ENCODE measurements around the gene MEF2C. TPM values are rescaled to one million over a fixed set of nuclear protein-coding genes. Genes with fewer than 3 reads are reported as not detected.

MEF2C gene
- total RNA-seq, 1 donor from 2014 or later, result 4.5 TPM

DNA sequence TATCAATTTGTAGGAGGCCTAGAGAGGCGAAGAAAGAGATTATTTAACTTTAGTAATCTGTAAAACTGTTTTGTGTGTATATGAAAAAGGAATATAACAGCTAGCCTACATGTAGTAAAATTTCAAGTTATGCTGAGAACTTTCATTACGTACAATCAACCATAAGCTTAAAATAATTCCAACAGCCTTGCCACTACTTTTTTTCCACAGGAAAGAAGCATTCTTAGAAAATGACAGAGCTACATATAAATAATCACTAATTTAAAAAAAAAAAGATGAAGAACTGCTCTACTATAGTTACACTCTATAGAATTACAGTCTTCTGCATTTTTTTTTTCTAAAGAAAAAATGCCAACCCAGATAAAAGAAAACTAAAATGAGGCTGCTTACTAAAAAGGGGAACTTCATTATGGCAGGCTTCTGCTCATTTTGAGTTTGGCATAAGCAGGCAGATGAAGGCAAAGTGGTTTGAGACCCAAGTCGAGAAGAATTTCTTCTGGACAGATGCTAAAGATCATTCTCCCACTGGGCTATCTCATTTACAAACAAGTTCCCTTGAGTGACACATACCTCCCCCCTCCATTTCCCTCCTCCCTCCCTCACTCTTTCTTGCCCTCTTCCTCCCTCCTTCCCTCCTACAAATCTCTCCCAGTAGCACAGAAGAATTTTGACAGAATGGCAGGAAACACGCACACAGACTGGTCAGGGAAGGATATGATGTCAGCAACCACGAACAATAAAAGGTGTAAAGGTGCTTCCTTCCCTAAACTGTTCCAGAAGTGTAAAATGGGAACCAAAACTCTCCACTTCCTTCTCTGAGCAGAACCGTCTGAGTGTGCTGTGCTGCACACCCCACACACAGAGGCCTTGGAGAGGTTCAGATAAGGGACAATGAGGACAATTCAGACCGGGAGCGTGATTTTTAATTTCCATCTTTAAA is 56.1 kb downstream of the MEF2C start:
- ATAC-seq, result peak; percentile 81

DNA sequence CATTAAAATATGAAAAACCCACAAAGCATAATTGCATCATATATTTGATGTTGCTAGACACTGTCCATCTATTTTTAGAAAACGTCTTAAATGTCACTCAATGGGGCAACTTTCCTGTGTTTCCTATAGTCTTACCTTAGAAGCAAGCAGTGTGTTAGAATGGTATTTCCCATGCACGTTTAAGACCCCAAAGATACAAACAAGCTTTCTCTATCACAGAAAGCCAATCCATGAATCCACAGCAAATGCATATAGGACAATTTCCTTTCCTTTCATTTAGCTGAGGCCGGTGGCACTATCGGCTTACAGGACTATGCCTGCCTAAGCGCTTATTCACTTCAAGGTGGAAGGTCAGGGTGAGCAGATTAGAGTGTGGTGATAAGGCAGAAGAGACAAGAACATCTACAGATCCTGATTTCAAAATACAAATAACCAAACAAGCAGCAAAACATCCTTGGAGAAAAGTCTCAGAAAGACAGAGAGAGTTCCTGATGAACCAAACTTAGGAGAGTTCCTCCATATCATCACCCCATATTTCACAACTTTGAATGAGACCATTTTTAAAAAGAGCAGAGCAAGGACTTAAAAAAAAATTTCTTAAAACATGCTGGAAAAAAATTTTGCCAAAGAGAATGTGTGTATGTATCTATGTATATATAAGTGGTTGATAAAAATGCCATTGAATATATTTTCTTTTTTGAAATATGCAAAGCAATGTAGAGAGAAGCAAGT is 57.2 kb downstream of the MEF2C start:
- no peak for ATAC-seq

DNA sequence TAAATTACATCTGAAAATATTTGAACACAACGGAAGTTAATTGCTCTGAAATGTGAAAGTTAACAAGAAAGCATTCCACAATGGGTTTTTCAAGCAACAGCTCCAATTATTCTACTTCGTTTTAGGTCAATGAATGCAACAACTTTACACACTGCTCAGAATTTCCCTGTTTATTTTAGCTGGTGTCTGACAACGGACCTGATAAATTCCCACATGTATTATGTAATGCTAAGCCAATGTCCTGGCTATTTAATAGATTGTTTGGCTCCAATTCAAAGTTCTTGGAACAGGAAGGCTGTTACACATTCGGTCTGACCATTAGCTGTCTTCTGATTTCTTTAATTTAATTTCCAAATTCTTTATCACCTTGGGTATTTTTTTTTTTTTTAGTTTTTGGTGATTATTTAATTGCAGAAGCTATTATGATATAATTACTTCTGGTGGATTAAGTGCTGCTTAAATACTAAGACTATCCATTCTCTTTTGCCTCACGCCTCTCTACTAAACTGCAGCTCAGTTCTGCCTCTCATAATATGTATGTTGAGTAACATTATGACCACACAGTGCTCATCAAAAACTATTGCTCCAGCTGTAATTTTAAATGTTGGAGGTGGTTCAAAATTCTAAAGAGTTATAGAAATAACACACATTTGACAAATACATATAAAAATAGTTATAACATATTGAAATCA is 57.9 kb downstream of the MEF2C start:
- no peak for ATAC-seq

DNA sequence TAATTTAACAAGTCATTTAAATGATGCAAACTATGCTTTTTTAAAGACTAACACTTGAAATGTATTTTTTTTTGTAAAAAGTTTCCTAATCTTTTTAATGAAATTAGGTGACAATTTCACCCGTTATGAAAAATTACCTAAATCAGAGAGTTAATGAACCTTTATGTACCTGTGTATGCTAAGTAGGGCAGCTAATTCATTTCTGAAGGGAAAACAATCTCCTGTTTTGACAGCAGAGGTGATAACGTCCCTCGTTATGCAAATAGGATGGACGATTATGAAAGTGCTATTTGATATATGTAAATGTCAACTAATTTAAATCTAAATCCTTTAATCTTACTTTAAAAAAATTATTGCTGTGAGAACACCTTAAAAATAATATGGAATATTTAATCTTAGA is 58.8 kb downstream of the MEF2C start:
- no peak for ATAC-seq

DNA sequence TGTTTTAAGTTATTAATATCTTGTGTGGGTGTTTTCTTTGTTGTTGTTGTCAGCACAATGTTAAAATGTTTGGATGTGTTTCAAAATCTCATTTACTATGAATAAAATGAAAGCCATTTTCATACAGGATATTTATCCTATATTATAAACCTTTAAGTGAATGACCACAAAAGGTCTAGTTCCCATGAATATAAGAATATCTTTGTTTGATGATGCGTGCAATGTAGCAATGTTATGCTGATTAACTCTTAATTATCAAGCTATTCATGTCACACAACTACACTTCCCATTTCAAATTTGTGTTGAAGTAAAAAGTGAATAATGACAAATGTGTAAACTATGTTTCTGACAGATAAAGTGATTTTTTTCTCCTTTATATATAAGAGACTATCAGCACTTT is 59.8 kb downstream of the MEF2C start:
- no peak for ATAC-seq

DNA sequence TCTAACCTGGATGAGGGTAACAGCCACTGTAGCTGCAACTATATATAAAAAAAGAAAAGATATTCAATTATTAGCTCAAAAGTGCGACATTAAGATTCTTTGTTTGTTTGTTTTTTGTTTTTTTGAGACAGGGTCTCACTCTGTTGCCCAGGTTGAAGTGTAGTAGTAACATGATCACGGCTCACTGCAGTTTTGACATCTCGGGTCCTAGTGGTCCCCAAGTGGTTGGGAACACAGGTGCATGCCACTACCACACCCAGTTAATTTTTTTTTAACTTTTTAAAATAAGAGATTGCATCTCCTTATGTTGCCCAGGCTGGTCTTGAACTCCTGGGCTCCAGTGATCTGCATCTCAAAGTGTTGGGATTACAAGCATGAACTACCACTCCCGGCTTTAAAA is 61.8 kb downstream of the MEF2C start:
- no peak for ATAC-seq

DNA sequence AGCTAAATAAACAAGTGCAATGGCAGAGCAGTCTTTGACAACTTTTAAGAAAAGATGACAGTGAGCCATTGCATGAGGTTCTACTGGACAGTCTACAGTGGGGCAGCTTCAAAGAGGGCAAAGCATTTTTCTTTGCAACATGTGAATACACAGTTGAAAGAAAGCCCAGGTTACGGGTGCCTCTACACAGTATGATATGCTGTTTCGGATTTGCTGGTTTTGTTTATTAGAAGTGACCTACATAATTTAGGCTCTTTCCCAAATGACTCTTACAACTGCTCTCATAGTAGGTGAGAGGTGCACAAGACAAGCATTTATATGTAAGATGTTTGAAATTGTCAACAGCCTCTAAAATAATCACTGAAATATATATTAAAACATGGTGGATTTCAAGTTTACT is 62.4 kb downstream of the MEF2C start:
- ATAC-seq, result no peak

DNA sequence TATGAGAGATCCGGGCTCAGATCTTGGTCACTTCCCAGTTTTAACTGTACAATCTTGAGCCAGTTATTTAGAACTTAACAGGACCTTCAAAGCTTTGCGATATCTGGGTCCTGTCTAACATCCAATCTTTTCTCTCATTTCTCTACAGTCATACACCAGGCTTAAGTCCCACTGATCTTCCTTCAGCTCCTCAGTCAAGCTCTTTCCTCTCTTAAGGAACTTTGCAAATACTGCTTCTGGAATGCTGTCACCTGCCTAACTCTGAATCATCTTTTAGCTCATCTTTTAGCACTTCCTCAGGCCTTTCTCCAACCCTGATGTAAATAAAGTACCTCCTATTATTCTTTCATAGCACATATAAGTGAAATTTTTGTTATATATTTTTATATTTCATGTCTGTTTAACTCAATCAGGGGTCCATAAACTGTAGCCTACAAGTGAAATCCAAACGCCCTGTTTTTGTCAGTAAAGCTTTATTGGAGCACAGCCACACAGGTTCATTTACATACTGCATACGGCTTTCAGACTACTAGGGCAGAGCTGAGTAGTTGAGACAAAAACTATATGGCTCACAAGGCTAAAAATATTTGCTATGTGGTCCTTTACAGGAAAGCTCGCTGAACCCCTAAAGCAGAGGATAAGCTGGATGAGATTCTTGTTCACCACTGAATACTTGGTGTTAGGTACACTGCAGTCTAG is 63.5 kb downstream of the MEF2C start:
- ATAC-seq, result no peak

DNA sequence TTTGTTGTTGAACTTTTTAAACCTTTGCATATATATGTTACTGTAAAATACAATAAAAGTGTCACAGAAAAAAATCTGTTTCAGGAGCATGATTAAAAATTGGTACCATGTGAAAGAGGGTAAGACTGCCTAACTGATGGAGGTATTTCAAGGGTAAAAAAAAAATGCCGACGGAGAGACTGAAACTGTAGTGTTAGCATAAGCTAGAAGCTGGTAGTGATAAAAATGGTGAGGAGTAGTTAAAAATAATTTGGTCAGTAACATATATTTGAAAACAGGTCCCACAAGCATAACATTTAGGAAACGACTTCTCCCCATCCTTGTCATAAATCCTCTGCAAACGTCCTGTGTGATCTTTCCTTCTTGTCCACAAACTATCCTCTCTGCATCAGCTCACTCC is 64.7 kb downstream of the MEF2C start:
- no peak for ATAC-seq

DNA sequence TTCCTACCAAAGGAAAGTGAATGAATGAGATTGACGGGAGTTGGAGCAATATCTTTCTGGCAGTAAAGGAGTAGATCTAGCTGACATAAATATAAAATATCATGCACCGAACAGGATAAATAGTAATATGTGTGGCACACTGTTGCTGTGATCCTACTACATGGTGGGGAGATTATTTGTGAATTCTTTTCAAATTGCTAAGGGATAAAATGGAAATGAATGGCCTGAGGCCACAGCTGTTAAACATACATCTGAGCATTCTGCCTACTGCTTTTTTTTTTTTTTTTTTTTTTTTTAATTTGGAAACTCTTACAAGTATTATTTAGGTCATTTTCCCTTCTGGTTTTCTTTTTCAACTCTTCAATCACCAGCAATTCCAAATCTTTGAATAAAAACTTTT is 66.8 kb downstream of the MEF2C start:
- no peak for ATAC-seq

DNA sequence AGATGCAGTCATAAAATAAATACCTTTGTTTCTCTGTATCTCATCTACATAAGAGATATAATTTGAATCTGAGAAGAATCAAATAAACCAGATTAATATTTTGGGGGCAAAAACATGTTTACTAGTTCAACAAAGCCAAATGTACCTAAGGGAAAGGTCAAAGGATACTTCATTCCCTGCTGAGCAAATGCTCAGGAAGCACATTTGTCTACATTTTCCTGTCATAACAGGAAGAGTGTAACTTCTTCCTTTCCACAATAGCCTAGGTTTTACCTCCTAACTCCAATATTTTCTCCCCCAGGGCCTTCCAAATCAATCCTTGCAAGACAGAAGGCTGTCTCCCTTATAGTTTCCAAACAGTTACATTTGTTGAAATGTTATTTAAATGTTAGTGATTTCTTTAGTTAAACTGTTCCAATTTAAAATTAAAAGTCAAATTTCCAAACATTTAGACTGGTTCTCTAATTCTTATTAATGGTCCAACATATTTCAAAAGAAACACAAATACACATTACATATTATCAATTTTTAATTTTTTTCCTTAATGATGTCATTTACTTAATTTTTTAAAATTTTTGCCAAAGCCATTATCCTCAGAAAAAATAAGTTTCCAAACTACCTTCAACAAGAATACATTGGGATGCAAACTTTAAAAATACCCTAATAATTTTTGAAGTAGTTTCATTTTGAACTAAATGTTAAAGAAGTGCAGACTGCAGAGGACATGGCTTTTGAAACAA is 67.8 kb downstream of the MEF2C start:
- no peak for ATAC-seq

DNA sequence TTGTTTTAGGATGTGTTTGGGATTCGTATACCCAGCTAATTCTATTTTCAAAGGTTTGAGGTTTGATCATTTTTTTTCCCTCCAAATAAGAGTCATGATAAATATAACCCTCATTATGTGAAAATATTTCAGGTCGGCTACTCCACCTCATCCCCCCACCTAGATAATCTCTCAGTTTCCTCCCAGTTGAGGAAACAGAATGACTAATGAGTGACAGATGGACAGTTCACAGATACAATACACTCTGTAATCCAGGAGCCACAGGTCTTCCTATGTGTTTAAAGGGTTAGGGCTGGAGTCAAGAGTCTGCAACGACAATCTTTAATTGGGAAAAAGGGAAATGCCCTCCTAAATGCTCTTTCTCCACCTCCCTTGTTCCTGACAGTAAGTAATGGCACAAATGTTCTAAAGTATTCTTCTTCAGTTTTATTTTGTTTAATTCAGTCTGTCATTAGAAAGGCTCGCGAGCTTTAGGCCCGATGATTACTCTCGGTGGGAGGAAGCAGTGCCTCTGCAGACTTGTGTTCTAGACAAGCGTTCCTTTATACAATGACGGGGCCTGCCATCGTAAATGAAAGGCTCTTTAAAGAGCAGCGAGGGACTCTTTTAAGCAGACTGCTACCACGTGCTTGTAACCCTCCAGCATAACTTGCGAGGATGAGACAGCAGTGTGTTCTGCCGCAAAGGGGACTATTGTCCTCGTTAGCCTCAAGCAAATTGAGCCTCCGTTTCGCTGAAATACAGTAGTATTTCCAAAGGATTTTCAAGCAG is 69.0 kb downstream of the MEF2C start:
- no peak for ATAC-seq

DNA sequence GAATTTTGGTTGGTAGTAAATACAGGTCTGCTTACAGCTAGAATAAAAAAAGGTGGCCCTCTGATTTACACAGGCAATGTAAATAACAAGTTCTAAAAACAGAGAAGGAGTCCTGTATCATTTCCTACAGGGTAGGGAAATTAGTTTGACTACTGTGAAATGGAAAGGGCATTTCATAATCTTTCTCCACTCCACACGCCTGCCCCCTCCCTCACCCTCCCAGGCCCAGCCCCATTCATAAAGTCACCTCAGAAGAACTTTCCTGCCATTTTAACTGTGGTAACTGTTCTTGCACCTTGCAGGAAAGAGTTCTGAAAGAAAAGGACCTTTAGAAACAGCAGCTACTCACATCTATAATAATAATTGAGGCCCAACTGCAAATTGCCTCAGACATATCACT is 69.7 kb downstream of the MEF2C start:
- no peak for ATAC-seq

DNA sequence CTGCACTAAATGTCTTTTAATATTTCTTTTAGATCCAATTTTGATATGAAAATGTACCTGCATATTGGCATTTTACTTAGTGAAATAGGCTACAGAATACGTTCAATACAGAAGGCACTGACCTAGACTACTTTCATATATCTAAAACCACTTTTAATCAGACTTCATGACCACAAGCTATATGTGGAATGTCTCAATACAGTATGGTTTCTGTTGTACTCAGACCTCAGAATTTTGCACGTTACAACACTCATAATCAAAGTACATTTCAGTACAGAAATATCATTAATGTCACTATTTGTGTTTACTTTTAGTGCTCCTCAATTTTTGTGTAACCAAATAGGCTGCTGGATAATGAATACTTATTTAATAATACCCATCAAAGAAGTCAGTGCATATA is 74.8 kb downstream of the MEF2C start:
- ATAC-seq, result no peak

DNA sequence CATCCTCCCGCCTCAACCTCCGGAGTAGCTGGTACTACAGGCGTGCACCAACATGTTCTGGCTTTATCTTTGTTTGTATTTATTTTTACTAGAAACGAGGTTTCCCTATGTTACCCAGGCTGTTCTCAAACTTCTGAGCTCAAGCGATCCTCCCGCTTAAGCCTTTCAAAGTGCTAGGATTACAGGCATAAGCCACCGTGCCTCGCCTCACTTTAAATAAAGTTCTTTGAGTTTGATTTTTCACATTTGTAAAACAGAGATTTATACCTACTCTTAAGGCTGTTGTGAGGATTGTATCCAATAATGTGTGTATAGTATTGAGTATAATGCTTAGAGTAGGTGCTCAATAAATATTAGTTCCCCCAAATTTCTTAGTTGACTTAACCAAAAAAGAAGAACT is 75.7 kb downstream of the MEF2C start:
- no peak for ATAC-seq

DNA sequence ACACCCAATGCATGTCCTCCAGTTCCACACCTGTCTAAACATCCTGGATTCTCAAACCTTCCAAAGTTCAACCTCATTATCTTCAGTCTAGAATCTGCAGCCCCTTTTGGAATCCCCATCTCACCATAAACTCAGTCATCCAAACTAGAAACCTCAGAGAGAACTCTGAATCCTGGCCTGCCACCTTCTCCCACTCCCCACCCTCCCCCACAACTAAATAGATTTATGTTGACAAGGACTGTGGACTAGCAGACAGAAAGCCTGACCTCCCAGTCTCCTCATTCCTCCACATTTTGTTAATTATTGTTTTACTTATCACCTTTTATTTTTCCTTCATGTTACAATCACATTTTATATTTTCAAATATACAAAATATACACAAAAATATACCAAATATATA is 76.6 kb downstream of the MEF2C start:
- no peak for ATAC-seq

DNA sequence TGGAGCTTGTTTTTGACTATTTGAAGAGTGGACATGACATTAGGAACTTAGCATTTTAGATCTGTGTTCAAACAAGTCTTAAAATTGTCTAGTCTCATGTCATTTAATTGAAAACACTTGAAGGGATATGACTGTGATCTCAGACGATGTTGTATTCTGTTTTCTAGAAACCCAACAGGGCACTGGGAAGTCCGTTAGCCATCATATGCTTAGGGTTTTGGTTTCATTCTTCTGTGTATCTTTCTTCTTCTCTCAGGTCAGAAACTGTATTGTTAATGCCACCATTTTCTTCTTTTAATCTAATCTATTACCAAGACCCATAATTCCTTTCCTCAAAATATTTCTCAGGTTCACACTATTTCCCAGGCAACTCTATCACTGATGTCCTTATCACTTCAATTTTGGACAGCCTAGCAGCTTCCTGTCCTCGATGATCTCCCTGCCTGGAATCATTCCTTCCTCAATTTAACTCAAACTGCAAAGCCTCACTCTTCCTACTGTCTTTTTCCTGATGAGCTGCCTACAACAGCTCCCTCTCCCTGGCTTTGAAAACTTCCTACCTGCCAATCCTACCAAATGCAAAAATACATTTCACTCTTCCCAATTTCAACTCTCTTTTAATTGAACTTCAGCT is 77.7 kb downstream of the MEF2C start:
- ATAC-seq, result no peak

DNA sequence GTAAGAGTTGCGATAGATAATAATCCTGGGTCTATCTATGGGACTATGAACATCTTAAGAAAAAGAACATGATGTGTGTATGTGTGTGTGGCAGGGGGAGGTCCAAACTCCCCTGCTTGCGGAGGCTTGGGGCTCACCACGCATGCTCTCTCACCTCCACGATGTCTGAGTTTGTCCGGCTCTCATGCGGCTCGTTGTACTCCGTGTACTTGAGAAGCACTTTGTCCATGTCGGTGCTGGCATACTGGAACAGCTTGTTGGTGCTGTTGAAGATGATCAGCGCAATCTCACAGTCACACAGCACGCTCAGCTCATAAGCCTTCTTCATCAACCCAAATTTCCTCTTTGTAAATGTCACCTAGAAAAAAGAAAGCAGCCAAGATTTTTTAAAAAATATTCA is 78.5 kb downstream of the MEF2C start:
- no peak for ATAC-seq

DNA sequence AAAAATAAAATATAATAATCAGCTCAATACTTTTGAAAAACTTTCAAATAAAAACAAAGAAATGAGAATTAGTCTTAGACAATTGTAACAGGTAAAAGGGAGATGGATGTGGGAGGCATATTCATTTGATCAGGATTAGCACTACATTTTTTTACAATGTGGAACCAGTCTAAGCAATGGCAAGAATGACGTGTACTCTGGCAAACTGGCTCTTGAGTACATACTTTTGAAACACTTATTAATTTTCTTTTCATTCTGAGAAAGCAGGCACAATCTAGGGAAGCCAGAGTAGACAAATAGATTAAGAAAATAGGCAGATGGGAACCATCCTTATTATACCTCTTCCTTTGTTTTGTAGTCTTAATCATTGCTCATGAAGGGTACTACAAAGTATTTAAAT is 79.7 kb downstream of the MEF2C start:
- ATAC-seq, result no peak

DNA sequence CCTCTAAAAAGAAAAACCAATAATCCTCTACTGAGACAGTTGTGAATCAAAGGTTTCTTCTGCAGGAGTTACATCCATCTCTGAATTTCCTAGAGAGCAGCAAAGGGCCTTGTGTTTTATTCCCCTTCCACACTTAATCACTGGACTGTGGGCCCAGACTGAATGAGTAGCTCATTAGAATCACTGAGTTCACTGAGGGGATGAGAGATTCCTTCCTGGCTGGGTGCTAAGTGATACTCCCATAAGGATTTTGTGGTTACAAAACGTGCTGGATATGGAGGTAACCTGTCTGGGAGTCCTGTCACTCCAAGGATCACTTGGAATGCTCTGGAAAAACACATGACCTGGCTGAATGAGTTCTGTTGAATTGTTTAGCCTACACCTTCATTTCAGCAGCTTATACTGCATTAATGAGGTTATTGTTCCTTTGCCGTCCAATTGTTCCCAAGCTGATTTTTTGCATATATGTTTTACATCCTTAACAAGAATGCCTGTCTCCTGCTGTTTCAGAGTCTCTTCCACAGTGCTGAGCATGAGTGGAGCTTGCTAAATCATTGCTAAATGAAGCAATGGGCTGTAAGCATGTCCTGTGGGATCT is 82.9 kb downstream of the MEF2C start:
- ATAC-seq, result no peak

All from esophagus mucosa (tissue), 1 donor.